H1 (cell line): ENCODE results near the gene NDUFB4. TPM values are rescaled to one million over a fixed set of nuclear protein-coding genes. Genes with fewer than 3 reads are reported as not detected.

Source experiments
- MAFK ChIP-seq: IDR thresholded peaks from 2 replicates; pipeline ENCODE4 v1.6.1; 2012; ENCODE audit warnings: low read depth, mild to moderate bottlenecking, improper control_type of control experiment, low read length
- POLR2AphosphoS5 ChIP-seq: IDR thresholded peaks from 2 replicates; pipeline ENCODE4 v1.6.1; 2011; ENCODE audit warnings: low read depth, low read length
- TAF1 ChIP-seq: IDR thresholded peaks from 2 replicates; pipeline ENCODE4 v1.6.1; 2011; ENCODE audit warnings: mild to moderate bottlenecking, low read depth, low read length
- TEAD4 ChIP-seq: IDR thresholded peaks from 2 replicates; pipeline ENCODE4 v1.6.1; 2012; ENCODE audit warnings: low read depth, low read length, inconsistent platforms, mixed read lengths
- polyA plus RNA-seq, 7 experiments: library from polyadenylated mRNA; depleted of rRNA in 3 of 7; stranded (reverse) in 5 of 7; unstranded in 2 of 7; fragments of >200 nt in 5 of 7; fragments of 200-250 nt in 2 of 7; gene quantifications; 1 replicate in 5 of 7; 2 replicates in 1 of 7; 4 replicates in 1 of 7; pipeline versions ENCODE4 v1.2.1 to v1.2.3, GENCODE V29; 2011 to 2013; ENCODE audit warnings: missing spikeins in 2 of 7, mixed read lengths in 2 of 7
- total RNA-seq: library from RNA; stranded (reverse); fragmentation: NEBNext Ultra II Directional; extraction: Animal tissue kit (Norgen Biotek cat#: 25700); gene quantifications from 2 replicates; pipeline ENCODE4 v1.2.1, GENCODE V29; 2021

The NDUFB4 gene
- total and polyA plus RNA-seq, 2 of the 8 experiments (the other 6 are each of a cell fraction or from before 2014, with no cell fraction given), result 184 to 382 TPM

- no peak for TF ChIP-seq POLR2AphosphoS5
- TF ChIP-seq TEAD4, result no peak
- TF ChIP-seq TAF1, result no peak
- TF ChIP-seq MAFK, result no peak
Observed at GRCh38 chr3:120614765-120615164, 18.6 kb downstream of the NDUFB4 start (continued).
